Measurements from ENCODE around the gene MAP3K19. TPM values are rescaled to one million over a fixed set of nuclear protein-coding genes. Genes with fewer than 3 reads are reported as not detected.

Gene MAP3K19
- total RNA-seq, 1 experiment from 2014 or later, result not detected

- TF ChIP-seq E2F5 (CRISPR knock-in tag; IDR thresholded peaks at IDR 0.05), result no peak
- TF ChIP-seq ZNF232 (CRISPR knock-in tag; IDR thresholded peaks at IDR 0.05), result no peak
- no peak for TF ChIP-seq ZNF281 (CRISPR knock-in tag; IDR thresholded peaks at IDR 0.05)
- TF ChIP-seq CDX4 (CRISPR knock-in tag; IDR thresholded peaks at IDR 0.05; ENCODE audit: borderline replicate concordance), result no peak
- TF ChIP-seq NR2C2 (CRISPR knock-in tag; IDR thresholded peaks at IDR 0.05), result no peak
- TF ChIP-seq ZNF671 (CRISPR knock-in tag; IDR thresholded peaks at IDR 0.05), result no peak
- no peak for TF ChIP-seq ZNF416 (CRISPR knock-in tag; IDR thresholded peaks at IDR 0.05)
- TF ChIP-seq FOXK1 (CRISPR knock-in tag; IDR thresholded peaks at IDR 0.05), result peak; percentile 80; the same call in 1 of the 2 replicates
- peak; percentile 49; the same call in 1 of the 2 replicates for TF ChIP-seq SMAD3 (CRISPR knock-in tag; IDR thresholded peaks at IDR 0.05; ENCODE audit: borderline replicate concordance)
- TF ChIP-seq USF1 (CRISPR knock-in tag; IDR thresholded peaks at IDR 0.05), result no peak
- no peak for TF ChIP-seq E2F4 (CRISPR knock-in tag; IDR thresholded peaks at IDR 0.05; ENCODE audit: borderline replicate concordance, low read depth)
- no peak for TF ChIP-seq STAT6 (CRISPR knock-in tag; conservative IDR thresholded peaks at IDR 0.05; ENCODE audit: low read depth)
- no peak for TF ChIP-seq CREB1 (CRISPR knock-in tag; IDR thresholded peaks at IDR 0.05)
- TF ChIP-seq GABPB1 (CRISPR knock-in tag; IDR thresholded peaks at IDR 0.05), result 0 out of 2 replicates have a peak, but pooled peaks have one; percentile 13
- no peak for TF ChIP-seq TP53 (CRISPR knock-in tag; IDR thresholded peaks at IDR 0.05)
- TF ChIP-seq AR (CRISPR knock-in tag; IDR thresholded peaks at IDR 0.05), result 0 out of 2 replicates have a peak, but pooled peaks have one; percentile 39
- no peak for TF ChIP-seq NFYB (CRISPR knock-in tag; conservative IDR thresholded peaks at IDR 0.05; ENCODE audit: low read depth)
- TF ChIP-seq FOXP4 (CRISPR knock-in tag; IDR thresholded peaks at IDR 0.05), result no peak
- TF ChIP-seq ERG (CRISPR knock-in tag; IDR thresholded peaks at IDR 0.05), result no peak
- TF ChIP-seq TEAD4 (CRISPR knock-in tag; IDR thresholded peaks at IDR 0.05), result 0 out of 2 replicates have a peak, but pooled peaks have one; percentile 21
Observed at GRCh38 chr2:134918526-134919340, 128.5 kb downstream of the MAP3K19 start, which contains the start of gene CCNT2 (continued).

Measured in WTC11 (cell line).